Umbilical cord (tissue), 2 donors: ENCODE measurements around the gene PPARA. TPM values are rescaled to one million over a fixed set of nuclear protein-coding genes. Genes with fewer than 3 reads are reported as not detected.

Experiments used
- DNase-seq: peaks from one replicate; pipeline ENCODE4 v3.0.0-alpha.2; 2015; ENCODE audit warnings: low spot score
- total RNA-seq: library from RNA; depleted of rRNA; stranded (reverse); fragments of >200 nt; gene quantifications from one replicate; pipeline ENCODE4 v1.2.3, GENCODE V29; 2014; ENCODE audit warnings: low replicate concordance; ENCODE audit not compliant: insufficient read depth

PPARA gene
- total RNA-seq, 1 donor from 2014 or later = 34.9 TPM

DNA sequence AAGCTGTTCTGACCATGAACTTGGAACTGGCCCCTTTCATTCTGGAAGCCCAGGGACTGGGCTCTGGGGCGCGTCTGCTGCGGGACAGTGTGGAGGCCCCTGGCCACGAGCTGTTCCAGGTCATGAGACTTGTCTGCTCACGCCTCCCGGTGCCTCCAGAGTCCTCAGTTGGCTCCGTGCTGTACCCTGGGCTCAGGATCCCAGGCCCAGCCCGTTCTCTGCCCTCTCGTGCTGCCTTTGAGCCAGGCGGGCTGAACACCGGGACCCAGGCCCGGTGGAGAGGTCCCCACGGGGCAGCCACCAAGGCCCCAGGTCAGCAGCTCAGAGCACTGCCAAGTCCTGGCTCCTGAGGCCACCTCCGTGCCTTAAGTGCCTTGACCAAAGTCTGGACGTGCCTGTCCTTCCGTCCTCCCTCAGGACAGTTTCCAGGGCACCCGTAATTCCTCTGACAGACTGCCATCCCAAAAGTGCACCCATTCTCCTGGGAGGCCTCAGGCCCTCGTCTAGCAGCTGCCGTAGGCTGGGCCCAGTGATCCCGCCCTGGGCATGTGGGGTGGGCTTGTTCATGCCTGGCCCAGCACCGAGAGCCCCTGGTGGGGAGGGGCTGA lies 36.3 kb upstream of the PPARA start:
- no peak for DNase-seq

DNA sequence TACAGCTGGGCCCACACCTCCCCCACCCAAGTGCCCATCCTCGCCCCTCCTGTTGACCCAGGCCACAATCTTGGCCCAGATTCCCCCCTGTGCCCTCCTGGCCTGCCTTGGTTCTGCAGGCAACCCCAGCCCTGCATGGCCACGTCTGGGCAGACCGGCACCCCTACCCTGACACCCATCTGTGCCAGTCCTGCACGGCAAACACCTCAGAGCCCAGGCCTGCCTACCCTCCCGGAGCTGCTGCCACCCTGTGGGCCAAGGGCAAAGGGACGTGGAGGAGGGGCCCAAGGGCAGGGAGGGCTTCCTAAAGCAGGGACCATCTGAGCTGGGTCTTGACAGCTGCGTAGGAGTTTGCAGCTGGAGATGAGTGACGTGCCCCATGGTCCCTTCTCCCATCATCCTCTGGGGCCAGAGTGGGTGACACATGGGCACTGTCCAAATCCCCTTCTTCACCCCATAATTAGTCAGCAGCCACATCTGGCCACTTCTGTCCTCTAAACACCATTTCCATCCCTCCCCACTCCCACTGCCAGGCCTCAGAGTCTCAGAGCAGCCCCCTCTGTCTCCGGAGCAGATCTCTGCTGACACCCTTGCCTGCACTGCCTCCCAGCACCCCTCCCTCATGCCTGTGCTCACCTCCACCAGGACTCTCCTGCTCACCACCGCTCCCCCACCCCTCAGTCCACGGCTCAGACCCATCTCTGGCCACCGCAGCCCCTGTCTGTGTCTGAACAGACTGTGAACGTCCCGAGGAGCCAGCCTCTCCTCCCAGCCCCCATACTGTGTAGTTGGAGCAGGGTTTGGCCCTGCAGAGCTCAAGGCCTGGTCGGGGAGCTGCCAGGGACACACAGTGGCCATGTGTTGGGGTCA lies 35.6 kb upstream of the PPARA start:
- DNase-seq = no peak

DNA sequence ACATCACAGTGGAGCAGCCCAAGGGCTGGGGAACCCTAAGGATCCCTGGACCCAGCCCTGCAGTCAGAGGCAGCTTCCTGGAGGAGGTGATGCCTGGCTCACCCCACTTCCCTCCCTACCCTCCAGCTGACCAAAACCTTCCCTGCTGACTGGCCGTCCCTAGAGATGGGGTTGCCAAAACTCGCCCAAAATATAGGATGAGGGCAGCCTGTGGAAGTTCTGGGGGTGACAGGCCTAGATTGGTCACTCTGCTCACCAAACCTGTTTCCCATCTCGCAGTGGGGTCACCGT lies 35.0 kb upstream of the PPARA start:
- no peak for DNase-seq

DNA sequence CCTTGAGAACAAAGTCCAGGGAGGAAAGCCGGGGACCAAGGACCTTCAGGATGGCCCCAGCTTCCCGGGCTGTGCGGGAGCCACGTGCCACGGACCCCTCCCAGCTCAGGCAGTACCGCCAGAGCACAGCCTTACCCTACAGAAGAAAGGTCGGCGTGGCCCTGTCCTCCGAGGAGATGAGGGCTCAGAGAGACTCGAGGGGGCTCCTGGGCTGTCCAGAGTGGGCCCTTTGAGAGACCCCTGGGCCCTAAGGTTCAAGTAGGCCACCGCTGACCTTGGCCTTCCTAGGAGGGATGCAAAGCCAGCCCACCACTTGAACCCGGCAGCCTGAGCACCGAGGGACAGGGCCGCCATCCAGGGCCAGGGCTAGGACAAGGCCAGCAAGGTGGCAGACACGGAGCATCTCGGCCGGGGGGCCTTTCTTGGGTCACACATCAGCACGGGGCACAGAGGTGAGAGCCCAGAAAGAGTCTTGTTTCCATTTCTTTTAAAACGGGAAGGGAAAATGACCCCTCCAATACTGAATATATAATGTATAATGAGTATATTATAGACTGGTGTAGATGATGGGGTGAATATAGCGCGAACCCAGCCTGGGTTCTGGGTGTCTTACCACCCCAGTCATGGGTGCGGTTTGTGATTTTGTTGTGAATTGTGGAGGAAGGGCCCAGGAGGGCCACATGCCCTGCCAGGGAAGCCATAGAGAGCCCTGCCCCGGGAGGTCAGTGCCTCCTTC lies 34.4 kb upstream of the PPARA start:
- no peak for DNase-seq

DNA sequence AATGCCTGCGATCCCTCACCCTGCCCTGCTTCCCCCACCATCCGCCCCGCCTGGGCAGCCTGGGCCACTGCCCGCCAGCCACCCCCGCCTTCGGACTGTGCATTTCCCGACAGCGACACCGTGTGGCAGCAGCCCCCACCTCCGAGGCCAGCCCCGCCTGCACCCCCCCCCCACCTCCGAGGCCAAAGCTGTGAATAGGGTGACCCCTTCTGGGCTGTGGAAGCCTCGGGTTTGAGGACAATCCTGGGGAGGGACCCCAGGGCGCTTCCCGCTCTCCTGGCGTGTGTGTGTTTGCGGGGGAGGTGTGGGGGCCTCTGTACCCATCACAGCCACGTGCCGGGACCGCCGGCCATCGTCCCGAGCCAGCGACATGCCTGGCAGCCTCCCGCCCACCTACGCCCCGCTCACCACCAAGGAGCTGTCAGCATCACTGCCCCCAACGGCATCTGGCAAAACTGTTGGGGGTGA lies 33.8 kb upstream of the PPARA start:
- DNase-seq = peak; percentile 89

DNA sequence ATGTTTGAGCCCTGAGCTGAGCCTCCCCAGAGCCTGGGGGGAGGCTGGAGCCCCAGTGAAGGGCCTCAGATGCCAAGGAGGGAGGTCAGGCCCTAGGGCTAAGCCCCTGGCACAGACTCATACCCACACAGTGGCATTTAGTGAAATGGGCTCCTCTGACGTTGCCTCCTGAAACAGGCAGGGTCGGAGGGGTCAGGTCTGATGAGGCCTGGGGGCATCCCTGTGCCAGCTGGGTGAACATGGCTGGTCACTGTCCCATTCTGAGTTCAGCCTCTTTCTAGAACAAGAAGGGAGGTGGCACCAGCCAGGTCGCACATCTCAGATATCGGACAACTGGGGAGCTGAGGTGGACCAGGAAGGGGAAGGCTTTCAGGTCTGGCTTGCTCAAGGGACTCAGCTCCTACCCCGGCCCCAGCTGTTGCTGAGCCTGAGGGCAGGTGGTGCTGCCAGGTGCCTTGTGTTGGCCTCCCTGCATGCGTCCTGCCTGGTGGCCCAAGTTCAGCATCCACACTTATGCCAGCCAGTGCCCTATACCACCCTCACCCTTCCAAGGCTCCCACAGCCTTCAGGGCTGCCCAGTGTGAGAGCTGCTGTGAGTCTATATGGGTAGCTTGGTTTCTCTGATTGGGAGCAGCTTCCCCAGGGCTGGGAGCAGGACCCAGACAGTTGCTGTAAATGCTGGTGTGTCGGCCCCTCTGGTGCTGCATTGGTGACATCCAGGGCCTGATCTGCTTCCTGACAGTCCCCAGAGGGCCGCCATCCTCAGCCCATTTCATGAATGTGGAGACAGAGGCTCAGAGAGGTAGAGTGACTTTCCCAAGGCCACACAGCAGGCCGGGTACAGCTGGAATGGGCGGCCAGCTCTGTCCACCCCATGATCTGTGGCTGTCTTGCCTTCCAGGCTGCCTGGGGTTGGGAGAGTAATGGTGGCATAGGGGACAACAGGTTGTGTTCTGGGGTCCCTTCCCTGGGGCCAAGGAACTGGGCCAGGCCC lies 32.8 kb upstream of the PPARA start:
- no peak for DNase-seq

DNA sequence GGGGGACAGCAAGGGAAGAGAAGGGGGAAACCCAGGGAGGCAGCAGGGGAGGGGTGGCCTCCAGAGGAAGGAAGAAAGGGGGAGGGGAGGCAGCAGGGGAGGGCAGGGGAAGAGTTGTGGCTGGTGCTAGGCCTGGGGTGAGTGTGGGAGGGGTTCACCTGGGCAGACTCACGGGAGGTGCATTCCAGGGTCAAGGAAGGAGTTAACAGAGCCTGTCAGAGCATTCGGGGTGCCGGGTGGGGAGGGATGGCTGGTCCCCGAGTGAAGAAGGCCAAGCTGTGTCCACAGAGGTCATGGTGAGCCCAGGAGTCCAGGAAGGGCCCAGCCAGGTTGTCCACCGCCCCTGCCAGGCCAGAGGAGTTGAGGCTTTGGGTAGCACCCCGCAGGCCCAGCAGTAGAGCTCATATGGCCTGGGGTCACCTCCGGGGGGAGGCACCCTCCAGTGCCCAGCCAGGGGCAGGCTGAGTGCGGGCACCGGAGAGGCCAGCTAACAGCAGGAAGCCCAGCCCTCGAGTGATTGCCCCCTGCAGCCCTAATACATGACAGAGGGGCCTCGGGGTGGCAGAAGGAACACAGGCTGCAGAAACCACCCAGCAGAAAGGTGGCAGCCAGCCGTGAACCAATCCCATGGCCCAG lies 31.1 kb upstream of the PPARA start:
- no peak for DNase-seq

DNA sequence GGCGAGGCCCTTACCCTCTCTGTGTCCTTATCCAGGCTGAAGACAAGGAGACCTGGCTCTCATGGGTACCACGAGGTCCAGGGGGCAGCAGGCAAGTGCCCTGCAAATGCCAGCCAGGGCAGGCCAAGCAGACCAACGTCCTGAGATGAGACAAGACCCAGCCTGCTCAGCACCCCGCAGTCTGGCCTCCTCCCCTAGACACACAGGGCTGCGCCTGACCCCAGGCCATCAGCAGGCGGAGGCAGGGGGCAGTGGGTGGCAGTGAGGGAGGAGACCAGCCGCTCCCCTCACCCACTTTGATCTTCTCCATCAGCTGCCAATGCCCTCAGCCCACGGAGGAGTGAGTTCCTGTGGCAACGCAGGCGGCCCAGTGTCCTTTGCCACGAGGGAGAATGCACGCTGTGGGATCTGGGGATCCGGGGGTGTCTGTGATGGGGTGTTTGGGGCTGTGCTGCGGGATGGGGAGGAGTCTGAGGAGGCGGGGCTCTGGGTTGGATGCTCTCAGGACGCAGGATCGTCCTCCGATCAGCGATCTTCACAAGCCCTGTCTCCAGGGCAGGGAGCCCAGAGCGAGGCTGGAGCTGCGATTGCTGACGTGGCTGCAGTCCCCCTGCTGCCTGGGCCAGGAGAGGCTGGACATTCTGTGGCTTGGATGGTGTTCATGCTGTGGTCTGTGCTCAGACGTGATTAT lies 30.5 kb upstream of the PPARA start:
- DNase-seq = peak; percentile 58

DNA sequence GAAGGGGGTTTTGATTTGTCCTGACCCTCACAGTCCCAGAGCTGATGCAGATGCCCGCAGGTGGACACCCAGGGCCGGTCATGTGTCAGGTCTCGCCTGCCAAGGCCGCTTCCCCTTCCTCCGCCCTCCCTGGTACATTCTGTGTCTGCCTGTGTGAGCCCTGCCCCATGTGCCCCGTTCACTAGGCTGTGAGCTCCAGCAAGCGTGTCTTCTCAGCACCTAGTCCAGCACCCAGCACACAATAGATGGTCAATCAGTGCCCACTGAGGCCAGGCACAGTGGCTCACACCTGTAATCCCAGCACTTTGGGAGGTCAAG lies 29.9 kb upstream of the PPARA start:
- no peak for DNase-seq

DNA sequence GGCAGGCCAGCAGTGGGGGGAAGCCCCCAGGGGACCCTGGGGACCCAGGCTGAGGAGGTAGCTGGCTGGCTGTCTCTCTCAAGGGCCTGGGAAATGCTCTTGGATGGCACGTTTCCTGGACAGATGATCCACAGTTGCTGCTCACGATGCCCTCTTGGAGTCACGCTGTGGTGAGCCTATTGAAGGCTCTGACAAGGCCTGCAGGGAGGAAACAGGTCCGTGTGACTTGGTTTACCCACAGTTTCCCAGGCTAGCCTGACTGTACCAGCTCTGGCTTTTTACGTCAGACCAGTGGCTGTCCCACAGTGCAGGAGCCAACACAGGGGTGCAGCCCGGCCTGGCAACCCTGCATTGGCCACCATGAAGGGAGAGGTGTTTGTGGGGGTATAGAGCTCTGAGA lies 29.2 kb upstream of the PPARA start:
- no peak for DNase-seq

DNA sequence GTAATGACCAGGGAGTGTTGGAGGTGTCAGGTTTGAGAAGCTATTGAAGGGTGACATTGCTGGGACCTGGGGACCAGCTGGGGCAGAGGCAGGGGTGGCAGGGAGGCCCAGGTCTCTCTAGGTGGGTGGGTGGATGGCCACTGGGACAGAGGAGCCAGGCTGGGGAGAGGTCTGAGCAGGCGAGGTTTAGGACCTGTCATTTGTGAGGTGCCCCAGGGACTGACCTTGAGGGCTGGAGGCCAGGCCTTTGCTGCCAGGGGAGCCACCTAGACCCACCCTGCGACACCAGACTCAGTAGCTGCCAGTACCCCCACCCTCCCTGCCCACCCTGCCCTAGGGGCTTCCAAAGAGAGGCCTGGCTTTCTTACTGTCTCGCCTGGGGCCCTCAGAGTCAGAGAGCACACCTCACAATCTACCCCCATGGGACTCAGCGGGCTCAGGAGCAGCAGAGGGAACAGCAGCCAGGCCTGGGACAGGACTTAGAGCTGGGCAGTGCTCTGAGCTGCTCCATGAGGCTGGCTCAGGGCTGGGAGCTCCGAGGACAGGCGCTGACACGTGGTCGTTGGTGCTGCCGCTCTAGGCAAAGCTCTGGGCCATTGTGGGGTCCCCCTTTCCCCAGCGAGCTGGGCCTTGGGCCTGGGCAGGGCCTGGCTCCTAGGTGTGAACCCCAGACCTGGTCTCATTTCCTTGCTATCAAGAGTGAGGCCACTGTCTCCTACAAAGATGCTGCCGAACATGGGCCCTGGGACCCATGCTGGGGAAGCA lies 28.6 kb upstream of the PPARA start:
- no peak for DNase-seq

DNA sequence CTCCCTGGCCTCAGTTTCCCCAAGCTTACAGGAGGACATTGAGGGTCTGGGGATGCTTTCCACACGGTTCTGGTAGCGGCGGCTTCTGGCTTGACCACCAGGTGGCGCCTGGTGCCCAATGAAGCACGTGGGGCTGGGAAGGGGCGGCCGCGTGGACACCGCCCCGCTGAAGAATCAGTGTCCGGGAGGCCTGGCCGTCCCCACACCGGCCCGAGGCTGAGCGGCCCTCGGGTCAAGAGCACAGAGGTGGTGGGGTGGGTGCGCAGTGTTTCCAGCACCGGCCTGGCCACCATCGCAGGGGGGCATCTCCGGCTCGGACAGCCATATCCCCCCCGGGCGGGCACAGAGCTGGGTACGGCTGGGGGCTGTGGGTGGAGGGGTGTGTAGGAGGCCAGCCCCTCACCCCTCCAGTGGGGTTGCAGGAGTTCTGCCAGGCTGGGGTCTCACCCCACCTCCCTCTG lies 27.8 kb upstream of the PPARA start:
- DNase-seq = peak; percentile 61

DNA sequence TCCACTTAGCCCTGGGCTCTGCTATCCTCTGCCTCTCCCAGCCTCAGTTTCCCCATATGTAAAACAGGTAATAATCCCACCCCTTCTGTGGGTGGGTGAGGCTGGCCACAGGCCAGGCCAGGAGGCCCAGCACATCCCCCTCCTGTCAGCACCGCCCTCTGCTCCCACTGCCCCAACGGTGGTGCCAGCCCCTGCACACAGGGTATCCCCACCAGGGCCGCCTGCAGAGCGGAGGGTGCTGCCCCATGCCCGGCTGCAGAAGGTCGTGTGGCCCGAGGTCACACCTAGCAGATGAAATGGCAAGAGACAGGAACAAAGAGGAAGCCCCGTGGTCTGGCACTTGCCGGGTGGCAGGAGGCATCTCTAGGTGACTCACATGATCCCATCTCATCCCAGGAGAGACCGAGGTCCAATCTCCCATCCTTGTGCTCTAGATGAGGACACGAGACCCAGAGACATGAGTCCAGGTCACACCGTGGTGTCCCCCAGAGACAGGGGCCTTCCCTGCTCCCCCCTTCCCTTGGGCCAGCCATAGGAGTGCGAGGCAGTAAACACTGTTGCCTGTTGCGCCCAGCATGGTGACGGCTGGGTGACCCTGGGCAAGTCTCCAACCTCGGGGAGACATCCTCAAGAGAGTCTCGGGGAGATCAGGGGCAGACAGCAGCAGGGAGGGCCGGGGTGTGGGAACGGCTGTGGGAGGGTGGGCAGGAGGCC lies 27.2 kb upstream of the PPARA start:
- no peak for DNase-seq

DNA sequence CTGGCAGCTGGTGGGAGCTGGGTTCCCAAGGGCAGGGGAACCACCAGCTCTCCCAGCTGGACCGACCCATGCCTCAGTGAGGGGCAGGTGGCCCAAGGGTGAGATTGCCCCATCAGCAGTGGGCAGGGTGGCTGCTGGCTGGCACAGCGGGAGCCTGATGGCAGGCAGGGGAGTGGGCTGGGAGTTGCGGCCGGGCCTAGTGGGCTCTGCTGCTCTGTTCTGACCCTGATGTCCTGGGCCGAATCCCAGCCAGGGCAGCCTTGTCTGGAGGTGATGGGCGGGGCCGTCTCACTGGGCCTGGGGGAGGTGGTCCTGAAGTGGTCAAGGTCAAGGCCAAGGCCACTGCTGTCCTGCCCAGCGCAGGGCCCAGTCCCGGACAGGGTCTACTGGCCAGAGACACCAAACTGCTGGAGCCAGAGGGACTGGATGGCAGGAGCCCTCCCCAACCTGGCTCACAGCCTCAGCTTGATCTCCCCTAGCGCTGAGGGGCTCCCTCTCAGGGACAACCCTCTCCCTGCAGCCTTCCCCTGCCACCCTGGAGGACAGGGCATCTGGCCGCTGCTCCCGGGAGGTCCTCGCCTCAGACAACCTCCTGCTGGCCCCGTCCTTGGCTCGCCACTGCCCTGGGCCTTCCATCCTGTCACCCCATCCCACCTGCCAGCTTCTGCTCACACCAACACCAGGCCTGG lies 26.5 kb upstream of the PPARA start:
- no peak for DNase-seq

DNA sequence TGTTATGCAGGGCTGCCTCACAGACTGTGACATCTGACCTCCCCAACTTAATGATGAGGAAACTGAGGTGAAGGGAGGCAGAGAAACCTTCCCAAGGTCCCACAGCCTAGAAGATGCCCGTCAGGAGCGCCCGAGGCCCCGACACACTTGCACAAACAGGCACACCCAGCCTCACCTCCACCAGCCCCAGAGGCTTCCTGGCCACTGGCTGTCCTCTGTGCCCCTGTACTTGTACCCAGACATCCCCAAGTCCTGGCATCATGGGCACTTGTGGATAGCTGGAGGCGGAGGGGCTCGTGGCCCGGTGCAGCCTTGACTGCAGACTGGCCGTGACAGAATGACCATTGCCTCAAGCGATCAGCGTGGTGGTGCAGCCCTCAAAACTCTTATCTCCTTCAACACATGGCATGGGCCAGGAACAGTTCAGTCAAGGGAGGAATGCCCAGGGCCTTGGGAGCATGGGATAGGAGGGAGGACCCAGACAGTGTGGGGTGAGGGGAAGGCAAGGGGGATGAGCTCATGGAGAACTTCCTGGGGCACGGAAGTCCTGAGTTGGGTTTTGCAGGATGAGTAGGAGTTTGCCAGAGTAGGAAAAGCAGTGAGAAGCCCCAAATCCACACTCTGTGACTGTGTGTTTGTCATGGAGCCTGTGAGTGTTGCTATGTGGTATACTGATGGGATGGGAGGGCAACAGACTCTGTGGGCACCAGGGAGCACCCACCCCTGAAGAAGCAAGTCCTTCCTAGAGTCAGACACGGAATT lies 25.8 kb upstream of the PPARA start:
- DNase-seq = no peak

DNA sequence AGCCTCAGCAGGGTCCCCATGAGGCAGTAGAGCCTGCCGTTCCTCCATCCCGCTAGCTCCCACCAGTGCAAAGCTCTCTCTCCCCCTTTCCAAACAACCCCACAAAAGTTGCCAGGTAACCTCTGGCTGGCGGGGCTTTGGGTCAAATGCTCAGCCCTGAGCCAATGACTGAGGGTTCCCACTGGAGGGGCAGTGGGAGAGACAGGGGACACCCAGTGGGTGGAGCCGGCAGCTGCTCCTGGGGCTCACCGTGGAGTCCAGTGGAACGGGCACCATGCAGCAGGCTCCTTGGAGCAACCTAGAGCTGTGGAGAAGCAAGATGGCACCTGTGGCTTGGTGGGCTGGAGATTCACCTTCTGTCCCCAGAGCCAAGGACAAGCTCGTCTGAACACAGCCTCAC lies 25.0 kb upstream of the PPARA start:
- no peak for DNase-seq
